Activated CD4-positive, alpha-beta T cell treated with anti-CD3 and anti-CD28 coated beads for 36 hours (primary cell): Measurements from ENCODE around the gene SLCO3A1. TPM values are rescaled to one million over a fixed set of nuclear protein-coding genes. Genes with fewer than 3 reads are reported as not detected.
"Not testable (repeated sequence)": the region's sequence is repeated elsewhere in the genome, so short reads cannot be mapped to it uniquely, and the experiment has no call there.

Experiments used
- ATAC-seq: fragments of 200-7000 bp; cut with Tn5 transposase; one replicate; pipeline ENCODE4 v1.10.0; 2021; ENCODE audit warnings: mild to moderate bottlenecking, moderate library complexity
- CTCF ChIA-PET: fragments of 350-600 bp; sonication (Branson Sonifier 250); formaldehyde crosslinking; loops from one replicate; lab custom pipeline; 2021; ENCODE audit warnings: antibody characterized with exemption; lab: Charles Lee
- POLR2A ChIA-PET: fragments of 350-600 bp; sonication (Branson Sonifier 250); formaldehyde crosslinking; loops from one replicate; lab custom pipeline; 2021; ENCODE audit warnings: antibody characterized with exemption, inconsistent platforms; lab: Charles Lee
- DNase-seq: peaks from one replicate; pipeline ENCODE4 v3.0.0-alpha.2; 2020
- H3K27ac Mint-ChIP-seq: one replicate; pipeline ENCODE4 v1.8.0; 2021; ENCODE audit warnings: mixed read lengths
- H3K27me3 Mint-ChIP-seq: one replicate; pipeline ENCODE4 v1.8.0; 2021; ENCODE audit warnings: mixed read lengths
- H3K36me3 Mint-ChIP-seq: one replicate; pipeline ENCODE4 v1.8.0; 2021; ENCODE audit warnings: low read depth, mixed read lengths
- H3K4me1 Mint-ChIP-seq: one replicate; pipeline ENCODE4 v1.8.0; 2021; ENCODE audit warnings: mixed read lengths
- H3K4me3 Mint-ChIP-seq: one replicate; pipeline ENCODE4 v1.8.0; 2021; ENCODE audit warnings: mild to moderate bottlenecking, moderate library complexity, mixed read lengths
- H3K9me3 Mint-ChIP-seq: one replicate; pipeline ENCODE4 v1.8.0; 2021; ENCODE audit warnings: low read depth, mixed read lengths
- intact Hi-C, 2 experiments: fragments of 100-400 bp; cut with DNase I in 1 of 2; cut with micrococcal nuclease in 1 of 2; formaldehyde crosslinking; loops; one replicate each; pipeline versions ENCODE4 v1.14.2 to v1.15.1; 2022 to 2024; cut with DNase I, micrococcal nuclease
- total RNA-seq, 2 experiments: library from RNA; stranded (reverse); gene quantifications; one replicate each; pipeline ENCODE4 v1.2.3, GENCODE V29; 2021

Gene SLCO3A1
- total RNA-seq, 2 experiments from 2014 or later, result 5.6 to 5.8 TPM

- Mint-ChIP-seq H3K4me1 (no peaks in the 10 kb centered on the region), H3K27ac (no peak overlapping the region), H3K27me3 (no peaks in the 10 kb centered on the region), H3K9me3 (no peaks in the 10 kb centered on the region), H3K4me3 (no peak overlapping the region), H3K36me3 (no peaks in the 10 kb centered on the region)
- intact Hi-C loops, result no loop called here
- no peak for DNase-seq
- ATAC-seq, result no peak
- CTCF ChIA-PET, result interaction anchor here (0.8 kb wide), 1 partner anchor 816 kb away, joined by 3 read pairs; no protein-coding TSS in a partner anchor
- POLR2A ChIA-PET, result no interaction called here
Observed at GRCh38 chr15:92170897-92171296, 317.4 kb downstream of the SLCO3A1 start.

GRCh38 chr15:92178911-92179310 is 325.4 kb downstream of the SLCO3A1 start:
- H3K9me3 Mint-ChIP-seq, result no peaks in the 10 kb centered on the region
- intact Hi-C loops, result no loop called here

GRCh38 chr15:92184142-92184541 is 330.6 kb downstream of the SLCO3A1 start:
- Mint-ChIP-seq H3K4me3 (no peak overlapping the region), H3K27ac (no peak overlapping the region), H3K27me3 (peaks cover 8% of the 10 kb centered on the region), H3K9me3 (no peaks in the 10 kb centered on the region), H3K4me1 (no peaks in the 10 kb centered on the region), H3K36me3 (no peaks in the 10 kb centered on the region)
- ATAC-seq (no peak), DNase-seq (no peak)
- CTCF ChIA-PET, result no interaction called here
- POLR2A ChIA-PET, result no interaction called here
- intact Hi-C loops, result no loop called here

More at GRCh38 chr15:92178911-92179310, 325.4 kb downstream of the SLCO3A1 start:
- no peaks in the 10 kb centered on the region for H3K4me1 Mint-ChIP-seq
- H3K27ac Mint-ChIP-seq, result no peak overlapping the region
- no peaks in the 10 kb centered on the region for H3K36me3 Mint-ChIP-seq
- ATAC-seq (no peak), DNase-seq (no peak)
- H3K27me3 Mint-ChIP-seq, result peaks cover 5% of the 10 kb centered on the region
- CTCF ChIA-PET, result no interaction called here
- POLR2A ChIA-PET, result no interaction called here
- H3K4me3 Mint-ChIP-seq, result no peak overlapping the region

DNA sequence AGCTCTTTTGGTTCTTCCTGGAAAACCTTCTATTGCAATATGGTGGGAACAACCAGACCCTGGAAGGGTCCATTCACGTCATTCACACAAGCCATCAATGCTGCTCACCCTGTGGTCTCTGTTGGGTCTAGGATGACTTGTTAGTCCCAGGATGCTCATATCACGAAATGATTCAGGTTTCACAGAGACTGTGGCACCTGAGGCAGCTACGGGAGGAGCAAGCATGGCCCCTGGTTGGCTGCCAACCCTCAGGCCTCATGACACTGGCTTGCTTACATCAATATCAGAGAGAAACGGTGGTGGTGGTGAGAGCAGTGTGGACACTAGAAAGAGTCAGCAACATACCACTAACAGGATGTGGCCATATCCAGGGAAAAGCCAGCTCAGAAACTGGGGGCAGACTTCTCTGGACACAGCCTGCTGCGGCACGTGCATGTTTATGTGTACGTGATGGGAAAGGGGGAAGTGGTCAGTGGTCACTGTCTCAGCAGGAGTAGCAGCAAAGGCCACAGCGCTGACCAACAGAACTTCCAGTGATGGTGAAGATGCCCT is 331.2 kb downstream of the SLCO3A1 start:
- Mint-ChIP-seq H3K4me1 (no peaks in the 10 kb centered on the region), H3K36me3 (no peaks in the 10 kb centered on the region), H3K27me3 (peaks cover 10% of the 10 kb centered on the region), H3K4me3 (no peak overlapping the region), H3K27ac (no peak overlapping the region), H3K9me3 (no peaks in the 10 kb centered on the region)
- ChIA-PET POLR2A (no interaction called here), CTCF (no interaction called here)
- ATAC-seq (no peak), DNase-seq (no peak)
- intact Hi-C loops, result no loop called here

DNA sequence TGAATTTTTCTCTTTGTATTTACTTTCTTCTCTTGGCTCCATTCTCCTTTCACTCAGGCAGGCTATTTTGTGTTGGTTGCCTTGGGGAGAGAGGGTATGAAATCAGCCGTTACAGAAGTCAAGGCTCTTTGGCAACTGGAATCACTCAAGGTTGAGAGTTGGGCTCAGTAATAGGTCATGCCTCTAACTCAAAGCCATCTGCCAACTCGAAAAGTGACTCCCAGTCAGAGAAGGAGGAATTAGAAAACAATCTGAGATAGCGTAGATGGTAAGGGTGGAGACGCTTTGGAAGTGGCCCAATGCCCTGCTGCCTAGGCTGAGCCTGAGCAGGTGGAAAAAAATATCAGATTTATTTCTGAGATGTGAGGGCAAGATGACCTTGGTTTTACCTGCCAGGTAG is 334.5 kb downstream of the SLCO3A1 start:
- Mint-ChIP-seq H3K27ac (no peak overlapping the region), H3K4me1 (no peaks in the 10 kb centered on the region), H3K9me3 (no peaks in the 10 kb centered on the region), H3K27me3 (peaks cover 8% of the 10 kb centered on the region), H3K4me3 (no peak overlapping the region), H3K36me3 (no peaks in the 10 kb centered on the region)
- intact Hi-C loops, result no loop called here
- ChIA-PET POLR2A (no interaction called here), CTCF (no interaction called here)
- DNase-seq (no peak), ATAC-seq (no peak)

DNA sequence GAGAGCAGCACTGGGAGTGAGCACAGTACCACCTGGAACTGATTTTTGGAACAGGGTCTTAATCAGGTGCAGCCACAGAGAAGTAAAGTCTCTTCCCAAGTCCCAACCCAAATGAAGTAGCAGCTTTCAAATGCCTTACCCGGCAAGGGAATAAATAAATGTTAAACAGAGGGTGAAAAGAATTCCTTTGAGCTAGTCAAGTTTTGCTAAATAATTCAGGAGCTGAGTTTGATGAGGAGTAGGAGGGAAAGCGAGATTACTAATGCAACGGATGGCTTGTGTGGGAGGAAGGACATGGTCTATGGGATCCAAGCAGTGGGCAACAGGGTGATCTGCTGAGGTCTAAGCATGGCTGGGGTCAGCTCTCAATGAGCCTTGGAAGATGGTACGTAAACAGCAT is 335.7 kb downstream of the SLCO3A1 start:
- no peaks in the 10 kb centered on the region for H3K36me3 Mint-ChIP-seq
- no peak for ATAC-seq
- no peaks in the 10 kb centered on the region for H3K9me3 Mint-ChIP-seq
- no peak overlapping the region for H3K27ac Mint-ChIP-seq
- ChIA-PET CTCF (no interaction called here), POLR2A (interaction anchor here (0.6 kb wide), 1 partner anchor 650 kb away, joined by 3 read pairs; no protein-coding TSS in a partner anchor)
- H3K27me3 Mint-ChIP-seq, result peaks cover 8% of the 10 kb centered on the region
- no peak for DNase-seq
- H3K4me3 Mint-ChIP-seq, result no peak overlapping the region
- intact Hi-C loops, result no loop called here
- H3K4me1 Mint-ChIP-seq, result no peaks in the 10 kb centered on the region

GRCh38 chr15:92195241-92195640 is 341.7 kb downstream of the SLCO3A1 start:
- POLR2A ChIA-PET, result no interaction called here
- Mint-ChIP-seq H3K36me3 (no peaks in the 10 kb centered on the region), H3K27ac (no peak overlapping the region), H3K27me3 (peaks cover 5% of the 10 kb centered on the region), H3K4me1 (no peaks in the 10 kb centered on the region), H3K9me3 (no peaks in the 10 kb centered on the region), H3K4me3 (no peak overlapping the region)
- intact Hi-C loops, result no loop called here
- ATAC-seq, result no peak
- no peak for DNase-seq
- CTCF ChIA-PET, result interaction anchor here (1.1 to 1.2 kb wide), 2 partner anchors 21 to 1020 kb away, joined by 3 read pairs; no protein-coding TSS in a partner anchor

DNA sequence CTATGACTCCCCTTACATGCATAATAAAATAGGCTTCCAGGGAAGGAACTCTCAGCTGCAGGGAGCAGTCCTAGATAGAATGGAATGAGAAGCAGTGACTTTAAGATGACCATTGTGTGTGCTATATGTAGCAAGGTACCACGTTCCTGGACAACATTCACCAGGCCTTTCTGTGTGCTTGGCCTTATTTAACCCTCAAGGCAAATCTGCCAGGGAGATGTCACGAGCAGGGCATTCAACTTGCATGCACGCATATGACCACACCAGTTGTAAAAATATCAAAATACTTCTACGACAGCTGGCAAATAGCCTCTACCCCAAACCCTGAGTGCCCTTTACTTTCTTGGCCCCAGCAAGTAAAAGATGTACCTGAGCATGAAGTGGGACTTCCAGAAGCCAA is 342.8 kb downstream of the SLCO3A1 start:
- ChIA-PET CTCF (no interaction called here), POLR2A (no interaction called here)
- ATAC-seq (no peak), DNase-seq (no peak)
- no peak overlapping the region for H3K27ac Mint-ChIP-seq
- intact Hi-C loops, result no loop called here
- peaks cover 5% of the 10 kb centered on the region for H3K27me3 Mint-ChIP-seq
- no peaks in the 10 kb centered on the region for H3K9me3 Mint-ChIP-seq
- no peaks in the 10 kb centered on the region for H3K4me1 Mint-ChIP-seq
- no peak overlapping the region for H3K4me3 Mint-ChIP-seq
- H3K36me3 Mint-ChIP-seq, result no peaks in the 10 kb centered on the region

DNA sequence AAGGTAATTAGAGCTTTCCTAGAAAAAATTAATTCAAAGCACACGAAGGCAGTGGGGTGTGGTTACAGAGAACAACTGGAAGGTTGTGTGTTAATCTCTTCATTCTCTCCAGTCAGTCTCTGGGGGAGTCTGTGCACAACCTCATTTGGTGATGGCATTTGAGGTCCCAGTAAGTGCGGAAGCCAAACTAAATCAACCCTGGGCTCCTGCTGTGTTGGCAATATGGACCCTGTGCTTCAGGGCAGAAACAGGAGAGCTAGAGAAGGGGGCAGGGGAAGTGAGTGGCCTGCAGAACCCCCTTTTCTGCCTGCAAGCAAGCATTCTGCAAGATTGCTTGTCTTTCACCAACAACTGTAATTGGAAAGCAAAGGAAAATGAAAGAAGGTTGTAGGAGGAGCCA is 344.2 kb downstream of the SLCO3A1 start:
- Mint-ChIP-seq H3K9me3 (no peaks in the 10 kb centered on the region), H3K27ac (no peak overlapping the region), H3K4me1 (no peaks in the 10 kb centered on the region), H3K27me3 (peaks cover 5% of the 10 kb centered on the region), H3K4me3 (no peak overlapping the region), H3K36me3 (no peaks in the 10 kb centered on the region)
- no peak for DNase-seq
- ChIA-PET POLR2A (interaction anchor here (0.5 kb wide), 1 partner anchor 125 kb away, joined by 5 read pairs; no protein-coding TSS in a partner anchor), CTCF (no interaction called here)
- intact Hi-C loops, result no loop called here
- ATAC-seq, result no peak

DNA sequence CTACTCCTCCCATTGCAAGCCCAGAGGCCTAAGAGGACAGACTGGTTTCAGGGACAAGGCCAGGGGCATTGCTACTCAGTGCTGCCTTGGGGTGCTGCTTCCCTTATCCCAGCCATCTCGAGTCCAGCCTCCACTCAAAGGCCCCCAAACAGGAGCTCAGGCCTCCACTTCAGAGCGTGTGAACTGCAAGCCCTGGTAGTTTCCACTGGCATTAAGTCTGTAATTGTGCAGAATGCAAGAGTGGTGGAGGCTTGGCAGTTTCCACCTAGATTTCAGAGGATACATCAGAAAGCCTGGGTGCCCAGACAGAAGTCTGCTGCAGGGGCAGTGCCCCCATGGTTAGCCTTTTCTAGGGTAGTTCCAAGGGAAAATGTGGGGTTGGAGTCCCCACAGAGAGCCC is 347.4 kb downstream of the SLCO3A1 start:
- intact Hi-C loops, result no loop called here

GRCh38 chr15:92205255-92205739 is 351.8 kb downstream of the SLCO3A1 start:
- Mint-ChIP-seq H3K9me3 (no peaks in the 10 kb centered on the region), H3K4me3 (no peak overlapping the region), H3K4me1 (no peaks in the 10 kb centered on the region), H3K36me3 (no peaks in the 10 kb centered on the region), H3K27me3 (peaks cover 17% of the 10 kb centered on the region), H3K27ac (no peak overlapping the region)
- DNase-seq (no peak), ATAC-seq (no peak)
- CTCF ChIA-PET, result interaction anchor here (0.8 kb wide), 1 partner anchor 474 kb away, joined by 3 read pairs; no protein-coding TSS in a partner anchor
- POLR2A ChIA-PET, result no interaction called here
- intact Hi-C loops, result loop anchor here in 1 of 2 experiments (5.0 kb wide), 1 partner anchor 108 kb away; no protein-coding TSS in a partner anchor

More for the DNA sequence above, 347.4 kb downstream of the SLCO3A1 start:
- Mint-ChIP-seq H3K4me1 (no peaks in the 10 kb centered on the region), H3K9me3 (no peaks in the 10 kb centered on the region), H3K36me3 (no peaks in the 10 kb centered on the region), H3K4me3 (no peak overlapping the region), H3K27me3 (peaks cover 9% of the 10 kb centered on the region), H3K27ac (no peak overlapping the region)
- DNase-seq (no peak), ATAC-seq (no peak)
- CTCF ChIA-PET, result no interaction called here
- POLR2A ChIA-PET, result no interaction called here

DNA sequence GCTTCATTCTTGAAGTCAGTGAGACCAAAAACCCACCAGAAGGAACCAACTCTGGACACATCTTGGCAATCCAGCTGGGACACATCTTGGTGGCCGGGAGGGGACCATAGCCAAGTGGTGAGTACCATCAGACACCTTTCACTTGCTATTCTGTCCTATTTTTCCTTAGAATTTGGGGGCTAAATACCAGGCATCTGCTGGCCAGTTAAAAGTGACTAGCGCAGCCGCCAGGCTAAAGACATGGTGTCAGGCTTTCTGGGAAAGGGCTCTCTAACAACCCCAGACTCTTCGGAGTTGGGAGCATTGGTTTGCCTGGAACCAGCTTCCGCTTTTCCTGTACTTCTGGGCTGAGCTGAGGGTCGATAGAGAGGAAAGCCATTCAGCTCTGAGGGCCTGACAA is 354.1 kb downstream of the SLCO3A1 start:
- H3K27ac Mint-ChIP-seq, H3K4me1 Mint-ChIP-seq, H3K9me3 Mint-ChIP-seq, POLR2A ChIA-PET, ATAC-seq, H3K4me3 Mint-ChIP-seq, DNase-seq, H3K36me3 Mint-ChIP-seq, CTCF ChIA-PET: not testable (repeated sequence)
- peaks cover 20% of the 10 kb centered on the region for H3K27me3 Mint-ChIP-seq
- intact Hi-C loops, result loop anchor here in 1 of 2 experiments (5.0 kb wide), 1 partner anchor 110 kb away; no protein-coding TSS in a partner anchor
